22Rv1 (cell line): ENCODE data around the gene ARHGAP26.

Source experiments
- CTCF ChIP-seq: fragments of 450-650 bp; IDR thresholded peaks from 2 replicates; pipeline ENCODE4 v1.5.1; 2017; ENCODE audit warnings: mild to moderate bottlenecking
- ZFX ChIP-seq: fragments of 450-650 bp; IDR thresholded peaks from 2 replicates; pipeline ENCODE4 v1.6.1; 2017; ENCODE audit warnings: antibody characterized with exemption, borderline replicate concordance

- TF ChIP-seq CTCF, result no peak
- no peak for TF ChIP-seq ZFX
These were observed 33.4 kb downstream of the ARHGAP26 start for GRCh38 chr5:142803428-142804125.
